DOHH2 (cell line): ENCODE data around the gene PTPRN2.

ENCODE experiments used
- H3F3A ChIP-seq: fragments of 200-600 bp; sonication (generic), shearing (Covaris generic); 2 replicates; pipeline ENCODE4 v1.6.0; 2016; ENCODE audit warnings: antibody characterized with exemption, mild to moderate bottlenecking; ENCODE audit not compliant: control insufficient read depth, insufficient read depth
- H3K27ac ChIP-seq: fragments of 200-600 bp; sonication (generic); 2 replicates; pipeline ENCODE4 v1.5.1; 2014; ENCODE audit warnings: low read depth, mild to moderate bottlenecking, low read length, moderate library complexity
- H3K27me3 ChIP-seq: fragments of 200-600 bp; sonication (generic); 2 replicates; pipeline ENCODE4 v1.6.1; 2014; ENCODE audit warnings: mild to moderate bottlenecking, low read length, mixed read lengths; ENCODE audit not compliant: control insufficient read depth
- H3K36me3 ChIP-seq: fragments of 200-600 bp; sonication (generic); 2 replicates; pipeline ENCODE4 v1.6.1; 2014; ENCODE audit warnings: mild to moderate bottlenecking, low read length, moderate library complexity, mixed read lengths; ENCODE audit not compliant: control insufficient read depth
- H3K4me1 ChIP-seq: fragments of 200-600 bp; sonication (generic); 2 replicates; pipeline ENCODE4 v1.6.1; 2014; ENCODE audit warnings: mild to moderate bottlenecking, low read length, mixed read lengths; ENCODE audit not compliant: control insufficient read depth
- H3K4me2 ChIP-seq: fragments of 200-600 bp; sonication (generic); 2 replicates; pipeline ENCODE4 v1.6.0; 2014; ENCODE audit warnings: mild to moderate bottlenecking, low read length, moderate library complexity
- H3K4me3 ChIP-seq: fragments of 200-600 bp; sonication (generic); 2 replicates; pipeline ENCODE4 v1.5.1; 2014; ENCODE audit warnings: mild to moderate bottlenecking, low read length, mixed read lengths
- H3K79me2 ChIP-seq: fragments of 200-600 bp; sonication (generic); 2 replicates; pipeline ENCODE4 v1.6.1; 2014; ENCODE audit warnings: mild to moderate bottlenecking, low read length, mixed read lengths; ENCODE audit not compliant: control insufficient read depth
- H3K9me2 ChIP-seq: fragments of 200-600 bp; sonication (generic); replicated peaks from 2 replicates; pipeline ENCODE4 v1.6.1; 2014; ENCODE audit warnings: mild to moderate bottlenecking, low read length, mixed read lengths; ENCODE audit not compliant: control insufficient read depth
- H3K9me3 ChIP-seq: fragments of 200-600 bp; sonication (generic); 2 replicates; pipeline ENCODE4 v1.6.1; 2014; ENCODE audit warnings: antibody characterized with exemption, low read length, mixed read lengths; ENCODE audit not compliant: control insufficient read depth, insufficient read depth
- H4K20me1 ChIP-seq: fragments of 200-600 bp; sonication (generic); 2 replicates; pipeline ENCODE4 v1.6.0; 2014; ENCODE audit warnings: low read depth, mild to moderate bottlenecking, antibody characterized with exemption, low read length, moderate library complexity; ENCODE audit not compliant: control insufficient read depth, insufficient read depth
- EZH2phosphoT487 ChIP-seq: fragments of 200-600 bp; sonication (generic); IDR thresholded peaks from 2 replicates; pipeline ENCODE4 v1.6.1; 2017; ENCODE audit warnings: borderline replicate concordance, mild to moderate bottlenecking, antibody characterized with exemption, low read length, moderate library complexity, mixed read lengths
- TF ChIP-seq, protein P1 (sequence below): fragments of 200-600 bp; sonication (generic); IDR thresholded peaks from one replicate; pipeline ENCODE4 v1.5.1; 2014; ENCODE audit warnings: antibody characterized with exemption, mild to moderate bottlenecking, low read depth, low read length; ENCODE audit not compliant: poor library complexity, severe bottlenecking

PTPRN2 gene

DNA sequence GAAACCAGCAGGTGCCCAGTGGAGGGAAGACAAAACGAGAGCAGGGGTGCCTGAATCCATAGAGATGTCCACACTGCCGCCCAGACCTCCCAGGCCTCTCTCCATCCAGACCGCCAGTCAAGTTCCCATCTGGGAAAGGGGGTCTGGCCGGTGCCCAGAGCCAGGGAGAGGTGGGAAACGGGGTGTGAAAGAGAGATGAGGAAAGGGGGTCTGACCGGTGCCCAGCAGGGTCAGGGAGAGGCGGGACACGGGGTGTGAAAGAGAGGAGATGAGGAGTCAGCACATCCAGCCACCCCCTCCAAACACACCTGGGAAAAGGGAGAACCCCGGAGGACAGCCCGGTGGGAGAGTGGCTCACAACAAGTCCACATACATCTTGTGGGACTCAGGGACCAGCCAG, 185.8 kb downstream of the PTPRN2 start:
- Histone ChIP-seq H3K9me2 (no peaks in the 10 kb centered on the region), H3K4me1 (no peaks in the 10 kb centered on the region), H3F3A (peaks cover 3% of the 10 kb centered on the region; the same call in 1 of the 2 replicates), H3K27ac (no peak overlapping the region), H3K36me3 (no peaks in the 10 kb centered on the region), H3K4me3 (no peak overlapping the region), H4K20me1 (no peaks in the 10 kb centered on the region), H3K4me2 (no peak overlapping the region), H3K79me2 (no peaks in the 10 kb centered on the region), H3K27me3 (no peaks in the 10 kb centered on the region), H3K9me3 (peaks cover 24% of the 10 kb centered on the region)
- TF ChIP-seq, protein P1, sequence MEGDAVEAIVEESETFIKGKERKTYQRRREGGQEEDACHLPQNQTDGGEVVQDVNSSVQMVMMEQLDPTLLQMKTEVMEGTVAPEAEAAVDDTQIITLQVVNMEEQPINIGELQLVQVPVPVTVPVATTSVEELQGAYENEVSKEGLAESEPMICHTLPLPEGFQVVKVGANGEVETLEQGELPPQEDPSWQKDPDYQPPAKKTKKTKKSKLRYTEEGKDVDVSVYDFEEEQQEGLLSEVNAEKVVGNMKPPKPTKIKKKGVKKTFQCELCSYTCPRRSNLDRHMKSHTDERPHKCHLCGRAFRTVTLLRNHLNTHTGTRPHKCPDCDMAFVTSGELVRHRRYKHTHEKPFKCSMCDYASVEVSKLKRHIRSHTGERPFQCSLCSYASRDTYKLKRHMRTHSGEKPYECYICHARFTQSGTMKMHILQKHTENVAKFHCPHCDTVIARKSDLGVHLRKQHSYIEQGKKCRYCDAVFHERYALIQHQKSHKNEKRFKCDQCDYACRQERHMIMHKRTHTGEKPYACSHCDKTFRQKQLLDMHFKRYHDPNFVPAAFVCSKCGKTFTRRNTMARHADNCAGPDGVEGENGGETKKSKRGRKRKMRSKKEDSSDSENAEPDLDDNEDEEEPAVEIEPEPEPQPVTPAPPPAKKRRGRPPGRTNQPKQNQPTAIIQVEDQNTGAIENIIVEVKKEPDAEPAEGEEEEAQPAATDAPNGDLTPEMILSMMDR = no peak
- no peak for TF ChIP-seq EZH2phosphoT487

DNA sequence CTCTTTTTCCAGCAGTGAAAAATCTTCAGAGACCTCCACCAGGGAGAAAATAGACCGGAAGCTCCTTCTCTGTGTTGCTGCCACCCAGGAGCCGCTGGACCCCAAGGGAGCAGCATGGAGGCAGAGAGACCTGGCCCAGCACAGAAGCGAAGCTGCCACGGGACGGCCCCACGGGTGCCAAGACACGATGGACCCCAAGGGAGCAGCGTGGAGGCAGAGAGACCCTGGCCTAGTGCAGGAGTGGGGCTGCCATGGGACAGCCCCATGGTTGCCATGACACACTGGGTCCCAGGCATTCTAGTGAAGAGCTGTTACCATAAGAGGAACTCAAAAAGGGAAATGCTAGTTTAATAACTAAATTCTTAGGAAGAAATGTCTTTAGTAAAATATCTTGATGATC, 186.3 kb downstream of the PTPRN2 start:
- no peak overlapping the region for H3K4me2 ChIP-seq
- no peaks in the 10 kb centered on the region for H3K36me3 ChIP-seq
- TF ChIP-seq EZH2phosphoT487 = no peak
- TF ChIP-seq, protein P1 = no peak
- no peak overlapping the region for H3K27ac ChIP-seq
- H3K4me3 ChIP-seq = no peak overlapping the region
- no peaks in the 10 kb centered on the region for H4K20me1 ChIP-seq
- no peaks in the 10 kb centered on the region for H3K79me2 ChIP-seq
- no peaks in the 10 kb centered on the region for H3K4me1 ChIP-seq
- 0 out of 2 replicates have a peak, but pooled peaks cover under 1% of the 10 kb centered on the region for H3F3A ChIP-seq
- peaks cover 19% of the 10 kb centered on the region; the same call in 1 of the 2 replicates for H3K9me3 ChIP-seq
- H3K9me2 ChIP-seq = no peaks in the 10 kb centered on the region
- no peaks in the 10 kb centered on the region for H3K27me3 ChIP-seq

DNA sequence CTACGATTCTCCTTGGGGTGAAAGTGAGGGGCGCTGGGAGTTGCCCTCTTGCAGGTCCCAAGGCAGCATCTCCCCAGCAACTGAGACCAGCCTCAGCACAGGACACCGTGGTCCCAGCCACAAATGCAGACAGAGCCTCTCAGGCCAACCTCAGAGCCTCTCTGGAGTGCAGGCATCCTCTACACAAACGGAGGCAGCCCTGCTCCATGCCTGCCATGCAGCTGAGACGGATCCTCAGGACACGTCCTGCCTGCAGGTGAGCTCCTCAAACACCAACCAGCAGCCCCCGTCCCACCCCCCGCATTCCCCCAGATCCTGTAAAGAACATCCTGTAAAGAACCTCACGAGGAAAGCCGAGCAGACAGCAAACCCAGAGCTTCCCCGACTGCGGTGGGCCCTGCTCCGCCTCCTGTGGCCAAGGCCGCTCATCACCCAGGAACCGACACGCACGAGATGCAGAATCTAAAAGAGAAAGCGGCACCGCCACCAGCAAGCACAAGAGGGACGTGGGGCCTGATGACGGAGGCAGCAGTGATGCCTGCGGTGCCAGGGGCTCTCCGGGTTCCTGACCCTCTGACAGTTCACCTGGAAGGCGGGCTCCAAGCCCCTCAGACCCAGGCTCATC, 186.9 kb downstream of the PTPRN2 start:
- Histone ChIP-seq H3K27me3 (no peaks in the 10 kb centered on the region), H3K36me3 (no peaks in the 10 kb centered on the region), H3K27ac (no peak overlapping the region), H3K79me2 (no peaks in the 10 kb centered on the region), H4K20me1 (no peaks in the 10 kb centered on the region), H3K4me2 (no peak overlapping the region), H3K9me2 (no peaks in the 10 kb centered on the region), H3K4me3 (no peak overlapping the region), H3F3A (no peaks in the 10 kb centered on the region), H3K4me1 (no peaks in the 10 kb centered on the region), H3K9me3 (peaks cover 17% of the 10 kb centered on the region; the same call in 1 of the 2 replicates)
- TF ChIP-seq EZH2phosphoT487 = no peak
- TF ChIP-seq, protein P1 = no peak
